HTR-8/SVneo (cell line): ENCODE measurements around the gene CDC23.
"Not testable (repeated sequence)": the region's sequence is repeated elsewhere in the genome, so short reads cannot be mapped to it uniquely, and the experiment has no call there.

Experiments
- DNase-seq: peaks from one replicate; pipeline ENCODE4 v3.0.0; 2011; ENCODE audit warnings: low spot score, mixed read lengths; ENCODE audit not compliant: insufficient read length
- FAIRE-seq: peaks from 2 replicates; lab custom pipeline; 2011; peaks lifted over from hg19 to GRCh38; lab: Jason Lieb, UNC

The CDC23 gene

DNA sequence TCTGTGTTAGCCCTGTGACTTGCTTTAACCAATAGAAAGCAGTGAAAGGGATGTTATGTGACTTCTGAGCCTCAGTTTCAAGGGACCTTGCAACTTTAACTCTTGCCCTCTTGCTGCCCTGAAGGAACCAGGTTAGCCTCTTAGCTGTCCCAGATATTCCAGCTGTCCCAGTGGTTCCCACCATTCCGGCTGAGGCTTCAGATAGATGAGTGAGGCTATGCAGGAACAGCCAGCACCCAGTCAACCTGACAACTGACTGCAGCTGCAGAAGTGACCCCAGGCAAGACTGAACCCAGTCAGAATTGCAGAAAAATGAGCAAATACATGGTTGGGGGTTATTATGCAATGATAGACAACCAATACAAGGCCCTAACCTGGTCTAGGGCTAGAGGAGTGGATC lies 10.4 kb upstream of the CDC23 start:
- FAIRE-seq (no peak), DNase-seq (no peak)

DNA sequence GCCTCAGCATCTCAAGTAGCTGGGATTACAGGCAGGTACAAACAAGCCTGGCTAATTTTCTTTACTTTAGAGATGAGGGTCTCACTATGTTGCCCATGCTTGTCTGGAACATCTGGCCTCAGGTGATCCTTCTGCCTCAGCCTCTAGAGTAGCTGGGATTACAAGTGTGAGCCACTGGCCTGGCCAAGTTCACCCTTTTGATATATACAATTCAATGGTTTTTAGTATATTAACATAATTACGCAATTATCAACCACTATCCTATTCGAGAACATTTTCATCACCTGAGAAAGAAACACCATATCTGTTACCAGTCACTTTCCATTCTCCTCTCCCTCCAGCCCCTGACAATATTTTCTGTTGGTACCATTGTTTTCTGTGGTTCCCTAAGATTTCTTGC lies 3.7 kb upstream of the CDC23 start:
- FAIRE-seq = no peak
- DNase-seq = no peak

DNA sequence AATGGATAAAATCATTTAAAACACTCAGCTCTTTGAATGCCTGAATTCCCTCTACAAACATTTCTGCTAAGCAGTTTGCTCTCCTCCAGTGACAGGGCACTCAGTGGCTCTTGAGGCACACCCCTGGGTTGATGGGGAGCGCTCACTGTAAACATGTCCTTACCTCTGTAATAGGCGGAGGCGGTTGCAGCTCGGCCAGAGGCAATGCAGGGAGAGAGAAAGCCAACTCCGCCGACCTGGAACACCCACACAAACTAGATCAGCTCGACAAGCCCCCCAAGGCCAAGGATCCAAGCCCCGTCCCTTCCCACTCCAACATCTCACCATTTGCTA lies 329 bp downstream of the CDC23 start:
- peak; percentile 14 for DNase-seq
- FAIRE-seq = no peak

DNA sequence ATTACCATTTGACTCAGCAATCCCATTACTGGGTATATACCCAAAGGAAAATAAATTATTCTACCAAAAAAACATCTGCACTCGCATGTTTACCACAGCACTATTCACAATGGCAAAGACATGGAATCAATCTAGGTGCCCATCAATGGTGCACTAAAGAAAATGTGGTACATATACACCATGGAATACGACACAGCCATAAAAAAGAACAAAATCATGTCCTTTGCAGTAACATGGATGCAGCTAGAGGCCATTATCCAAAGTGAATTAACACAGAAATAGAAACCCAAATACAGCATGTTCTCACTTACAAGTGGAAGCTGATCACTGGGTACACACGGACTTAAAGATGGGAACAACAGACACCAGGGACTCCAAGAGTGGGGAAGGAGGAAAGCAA lies 2.1 kb downstream of the CDC23 start:
- DNase-seq (no peak), FAIRE-seq (no peak)

DNA sequence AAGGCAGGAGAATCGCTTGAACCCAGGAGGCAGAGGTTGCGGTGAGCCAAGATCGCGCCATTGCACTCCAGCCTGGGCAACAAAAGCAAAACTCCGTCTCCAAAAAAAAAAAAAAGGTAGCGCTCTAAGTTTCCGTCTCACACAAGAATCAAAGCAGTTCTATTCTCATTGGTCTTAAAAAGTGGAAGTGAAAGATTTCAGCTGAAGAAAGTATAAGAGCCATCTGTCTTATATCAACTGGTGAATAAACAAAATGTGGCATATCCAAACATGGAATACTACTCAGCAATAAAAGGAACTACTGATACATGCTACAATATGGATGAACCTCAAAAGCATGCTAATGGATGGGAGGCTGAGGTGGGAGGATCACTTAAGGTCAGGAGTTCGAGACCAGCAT lies 19.3 kb downstream of the CDC23 start:
- not testable (repeated sequence) for FAIRE-seq, DNase-seq

DNA sequence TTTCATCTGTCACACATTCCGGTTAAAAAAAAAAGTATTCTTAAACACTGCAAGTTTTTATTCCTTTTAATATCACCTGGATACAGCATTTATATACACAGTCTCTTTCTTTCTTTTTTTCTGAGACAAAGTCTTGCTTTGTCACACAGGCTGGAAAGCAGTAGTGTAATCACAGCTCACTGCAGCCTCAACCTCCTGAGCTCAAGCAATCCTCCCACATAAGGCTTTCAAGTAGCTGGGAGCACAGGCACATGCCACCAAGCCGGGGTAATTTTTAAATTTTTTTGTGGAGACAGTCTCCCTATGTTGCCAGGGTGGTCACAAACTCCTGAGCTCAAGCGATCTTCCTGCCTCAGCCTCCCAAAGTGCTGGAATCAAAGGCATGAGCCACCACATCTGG lies 20.3 kb downstream of the CDC23 start:
- no peak for FAIRE-seq
- no peak for DNase-seq

DNA sequence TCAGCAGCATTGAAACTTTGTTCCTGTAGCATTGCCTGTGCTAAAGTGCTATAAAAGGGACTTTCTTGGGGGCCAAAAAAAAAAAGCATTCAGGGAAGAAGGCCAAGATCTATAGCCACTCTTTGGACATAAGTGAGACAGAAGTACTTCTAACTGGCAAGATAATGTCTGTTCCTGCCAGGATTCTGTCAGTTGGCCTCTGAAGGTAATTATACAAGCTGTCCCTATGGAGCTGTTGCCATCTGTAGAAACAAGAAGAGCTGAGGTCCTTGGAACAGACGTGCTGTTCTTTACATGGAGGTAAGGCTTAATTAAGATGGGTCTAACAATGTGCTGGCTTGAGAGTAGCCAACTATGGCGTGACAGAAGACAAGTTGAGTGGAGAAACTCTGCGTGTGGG lies 24.5 kb downstream of the CDC23 start:
- FAIRE-seq (no peak), DNase-seq (no peak)

DNA sequence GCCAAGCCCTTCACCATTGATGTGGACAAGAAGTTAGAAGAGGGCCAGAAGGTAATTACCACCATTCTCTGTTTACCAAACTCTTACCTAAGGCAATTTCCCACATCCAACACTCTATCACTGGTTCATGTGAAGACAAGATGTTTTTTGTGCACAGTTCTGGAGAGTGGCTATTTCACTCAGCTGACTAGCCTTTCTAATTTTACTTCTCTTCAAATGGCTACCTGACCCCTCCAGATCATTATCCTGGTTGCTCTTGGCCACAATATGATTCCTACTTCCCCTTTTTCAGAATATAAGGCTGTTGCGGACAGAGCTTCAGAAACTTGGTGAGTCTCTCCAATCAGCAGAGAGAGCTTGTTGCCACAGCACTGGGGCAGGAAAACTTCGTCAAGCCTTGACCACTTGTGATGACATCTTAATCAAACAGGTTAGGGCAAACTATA lies 27.1 kb downstream of the CDC23 start:
- DNase-seq = no peak

DNA sequence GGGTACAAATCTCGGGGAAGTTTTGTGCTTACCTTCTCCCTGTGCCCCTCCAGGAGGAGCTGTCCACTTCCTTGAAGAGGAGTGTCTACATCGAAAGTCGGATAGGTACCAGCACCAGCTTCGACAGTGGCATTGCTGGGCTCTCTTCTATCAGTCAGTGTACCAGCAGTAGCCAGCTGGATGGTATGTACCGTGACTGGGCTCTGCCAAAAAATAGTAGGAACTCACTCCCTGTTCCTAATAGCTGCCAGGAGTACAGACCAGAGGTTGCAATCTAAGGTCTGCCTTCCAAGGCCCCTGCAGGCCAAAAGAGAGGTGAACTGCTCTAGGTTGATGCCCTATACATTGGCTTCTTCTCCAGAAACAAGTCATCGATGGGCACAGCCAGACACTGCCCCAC lies 30.3 kb downstream of the CDC23 start:
- FAIRE-seq (no peak), DNase-seq (no peak)

More for the DNA sequence above, 27.1 kb downstream of the CDC23 start:
- FAIRE-seq = no peak

DNA sequence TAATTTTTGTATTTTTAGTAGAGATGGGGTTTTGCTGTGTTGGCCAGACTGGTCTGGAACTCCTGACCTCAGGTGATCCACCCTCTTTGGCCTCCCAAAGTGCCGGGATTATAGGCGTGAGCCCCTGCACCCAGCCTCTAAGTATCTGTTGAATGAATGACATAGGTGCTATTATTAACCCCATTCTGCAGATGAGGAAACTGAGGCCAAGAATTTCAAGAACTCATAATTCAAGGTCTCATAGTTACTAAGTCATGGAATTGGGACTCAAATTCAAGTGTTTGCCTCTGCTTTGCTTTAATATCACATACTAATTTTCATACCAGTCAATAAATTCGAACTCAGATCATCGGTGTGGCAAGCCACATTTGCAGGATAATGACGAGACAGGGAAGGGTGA lies 32.3 kb downstream of the CDC23 start:
- FAIRE-seq (no peak), DNase-seq (no peak)

DNA sequence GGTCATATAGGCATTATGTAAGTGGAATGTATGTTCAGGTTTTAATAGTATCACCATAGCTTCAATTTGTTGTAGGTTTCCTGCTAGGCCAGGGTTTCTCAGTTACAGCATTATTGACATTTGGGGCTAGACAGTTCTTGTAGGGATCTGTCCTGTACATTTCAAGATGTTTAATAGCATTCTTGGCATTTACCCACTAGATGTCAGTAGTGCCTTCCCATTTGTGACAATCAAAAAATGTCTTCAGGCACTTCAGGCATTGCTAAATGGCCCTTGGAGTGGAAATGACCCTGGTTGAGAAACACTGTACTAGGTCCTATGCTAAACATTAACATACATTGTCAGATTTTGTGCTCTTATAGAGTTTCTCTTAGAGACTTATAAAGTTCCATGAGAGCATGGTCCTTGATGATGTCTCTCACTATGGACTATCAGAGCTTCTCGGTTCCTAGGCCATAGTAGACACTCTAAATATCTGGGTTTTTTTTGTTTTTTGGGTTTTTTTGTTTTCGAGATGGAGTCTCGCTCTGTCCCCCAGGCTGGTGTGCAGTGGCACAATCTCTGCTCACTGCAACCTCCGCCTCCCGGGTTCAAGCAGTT lies 32.8 kb downstream of the CDC23 start:
- DNase-seq (peak; percentile 56), FAIRE-seq (no peak)

DNA sequence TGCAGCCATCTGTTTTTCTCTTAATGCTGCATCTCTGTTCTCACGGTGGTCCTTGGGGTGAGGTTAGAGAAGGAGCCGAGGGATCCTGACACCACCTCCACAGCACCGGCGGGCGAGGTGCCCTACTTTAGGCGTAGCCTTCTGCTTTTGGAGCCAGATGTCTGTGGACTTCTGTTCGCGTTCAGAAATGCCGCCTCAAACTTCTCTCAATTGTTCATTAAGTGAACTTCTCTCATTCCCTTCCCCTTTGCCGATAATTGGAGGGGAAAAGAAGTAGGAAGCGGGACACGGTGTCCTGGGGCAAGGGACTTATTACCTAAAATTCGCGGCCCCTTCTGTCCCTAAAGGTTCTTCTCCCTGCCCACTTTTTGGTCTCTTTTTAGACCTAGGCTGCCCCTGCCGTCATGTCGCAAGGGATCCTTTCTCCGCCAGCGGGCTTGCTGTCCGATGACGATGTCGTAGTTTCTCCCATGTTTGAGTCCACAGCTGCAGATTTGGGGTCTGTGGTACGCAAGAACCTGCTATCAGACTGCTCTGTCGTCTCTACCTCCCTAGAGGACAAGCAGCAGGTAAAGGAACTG lies 33.8 kb downstream of the CDC23 start:
- DNase-seq (no peak), FAIRE-seq (no peak)

DNA sequence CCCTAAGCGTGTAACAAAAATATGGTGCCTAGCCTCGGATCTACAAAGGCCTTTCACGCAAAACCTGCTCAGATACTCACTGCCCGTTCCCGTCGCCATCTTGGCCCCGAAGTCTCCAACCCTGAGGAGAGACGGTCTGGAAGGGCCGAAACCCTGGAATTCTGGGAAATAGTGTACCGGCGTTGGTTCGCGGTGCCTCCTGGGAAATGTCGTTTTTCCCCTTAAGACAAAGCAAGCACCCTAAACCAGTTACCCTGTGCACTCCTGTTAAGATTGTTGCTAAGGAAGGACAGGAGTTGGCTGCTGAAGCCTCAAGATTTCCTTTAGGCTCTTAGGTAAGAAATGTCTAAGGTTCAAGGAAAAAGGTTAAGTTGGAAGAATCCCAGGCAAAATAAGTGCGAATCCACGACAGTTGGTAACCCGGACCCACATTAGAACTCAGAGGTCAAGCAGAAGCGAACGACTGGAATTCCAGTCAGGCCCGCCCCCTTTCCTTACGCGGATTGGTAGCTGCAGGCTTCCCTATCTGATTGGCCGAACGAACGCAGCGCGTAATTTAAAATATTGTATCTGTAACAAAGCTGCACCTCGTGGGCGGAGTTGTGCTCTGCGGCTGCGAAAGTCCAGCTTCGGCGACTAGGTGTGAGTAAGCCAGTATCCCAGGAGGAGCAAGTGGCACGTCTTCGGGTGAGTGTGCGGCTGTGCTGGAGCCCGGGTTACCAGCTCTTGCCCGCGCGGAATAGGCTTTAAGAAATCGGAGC lies 34.4 kb downstream of the CDC23 start, which contains the start of the genes BRD8 and KIF20A:
Gene BRD8 (minus strand): TSS at position 115 of the 761 bp plus-strand sequence. CDS start 16 bp downstream, at position 99.
Gene KIF20A (plus strand): TSS at position 597 of the 761 bp plus-strand sequence. CDS start 569 bp downstream, outside the sequence.
- peak; percentile 77 for FAIRE-seq

DNA sequence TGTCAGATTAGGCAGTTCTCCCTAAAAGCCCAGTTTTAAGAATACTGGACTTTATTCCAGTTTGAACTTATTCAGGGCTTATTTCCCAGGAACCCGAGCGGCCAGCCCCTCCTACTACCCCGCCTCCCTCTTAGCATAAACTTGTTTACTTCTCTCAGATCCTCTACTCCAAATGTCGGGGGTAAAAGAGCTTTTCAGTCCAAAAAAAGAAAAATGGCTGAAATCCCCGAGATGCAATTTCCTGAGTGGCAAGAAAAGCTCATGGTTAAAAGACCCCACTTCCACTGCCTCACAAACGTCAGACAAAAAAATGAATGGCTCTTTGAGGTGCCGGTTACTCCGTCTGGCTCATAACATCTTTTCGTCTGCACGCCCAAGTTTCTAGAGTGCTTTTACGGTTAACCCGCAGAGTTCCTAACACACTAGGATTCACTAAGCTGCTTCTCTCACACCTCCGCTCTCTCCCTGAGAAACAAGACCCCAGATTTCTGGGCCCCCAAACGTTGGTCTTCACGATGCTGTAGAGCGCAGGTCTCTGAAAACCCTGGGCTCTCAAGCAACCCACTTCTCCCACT lies 35.1 kb downstream of the CDC23 start:
- DNase-seq = peak; percentile 30
- FAIRE-seq = no peak

More for the DNA sequence above, 34.4 kb downstream of the CDC23 start, which contains the start of the genes BRD8 and KIF20A:
- DNase-seq = peak; percentile 90

DNA sequence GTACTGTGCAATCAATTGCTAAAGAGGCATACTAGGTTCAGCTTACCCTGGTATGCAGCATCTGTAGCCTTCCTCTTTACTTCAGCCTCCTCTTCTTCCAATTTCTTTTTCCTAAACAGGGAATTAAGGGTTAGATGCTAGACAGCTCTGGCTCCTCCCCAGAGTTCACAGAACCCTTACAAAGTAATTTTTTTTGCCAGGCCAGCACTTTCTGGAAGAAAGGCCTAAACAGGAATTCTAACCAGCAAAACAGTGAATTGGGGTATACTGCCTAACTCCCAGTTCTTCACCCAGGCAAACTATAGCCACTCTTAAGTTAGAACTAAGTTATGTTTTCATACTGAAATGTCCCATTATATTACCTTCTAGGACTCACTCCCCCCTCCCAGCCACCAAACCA lies 42.8 kb downstream of the CDC23 start:
- FAIRE-seq (no peak), DNase-seq (no peak)

DNA sequence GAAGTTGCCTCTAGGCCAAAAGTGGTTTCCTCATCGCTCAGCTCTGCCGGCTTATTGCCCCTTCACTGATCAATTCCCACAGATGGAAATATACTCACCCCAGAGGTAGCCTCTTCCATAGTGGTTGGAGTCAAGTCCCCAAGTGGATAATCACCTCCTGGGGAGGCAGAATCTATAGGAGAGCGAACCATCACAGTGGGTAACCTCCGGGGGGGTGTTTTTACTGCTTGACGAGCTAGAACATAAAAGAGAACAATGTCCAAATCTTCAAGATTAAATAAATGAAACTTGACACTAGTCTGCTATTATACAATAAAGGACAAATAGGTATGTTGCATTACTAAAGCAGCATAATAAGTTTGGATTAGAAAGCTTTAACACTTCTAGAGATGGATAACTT lies 44.0 kb downstream of the CDC23 start:
- FAIRE-seq = no peak
- no peak for DNase-seq

DNA sequence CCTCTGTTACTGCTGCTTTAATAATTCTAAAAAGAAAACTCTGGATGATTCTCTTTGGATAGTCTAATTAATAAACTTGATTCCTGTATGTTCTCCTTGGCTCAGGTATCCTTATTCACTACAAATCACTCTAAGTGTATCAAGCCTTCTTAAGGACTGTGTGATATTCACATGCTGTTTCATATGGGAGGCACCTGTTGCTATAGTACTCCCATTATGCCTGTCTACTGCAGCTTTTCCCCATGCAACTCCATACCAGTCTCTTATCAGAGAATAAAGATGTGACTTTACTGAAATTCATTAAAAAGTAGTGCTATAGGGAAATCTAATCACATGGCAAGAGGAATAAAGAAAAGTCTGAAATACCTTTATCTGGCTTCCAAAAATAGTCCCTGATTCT lies 49.4 kb downstream of the CDC23 start:
- FAIRE-seq (no peak), DNase-seq (no peak)

DNA sequence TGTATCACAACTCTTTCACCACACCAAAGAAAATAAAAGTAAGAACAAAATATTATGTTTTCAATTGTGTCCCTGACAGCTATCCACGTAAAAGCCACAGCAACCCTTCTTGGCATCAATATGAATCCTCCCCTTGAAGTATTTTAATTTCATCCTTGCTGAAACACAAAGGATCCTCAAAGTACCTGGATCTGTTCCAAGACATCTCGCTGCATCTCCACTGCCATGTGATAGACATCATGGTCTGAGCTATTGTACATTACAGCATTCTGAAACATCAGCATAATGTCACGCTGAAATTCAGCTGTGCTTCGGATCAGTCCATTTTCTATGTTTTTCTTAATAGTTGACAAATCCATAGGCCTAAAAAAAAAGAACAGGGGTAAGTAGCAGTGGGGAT lies 52.4 kb downstream of the CDC23 start:
- FAIRE-seq = no peak
- DNase-seq = no peak

DNA sequence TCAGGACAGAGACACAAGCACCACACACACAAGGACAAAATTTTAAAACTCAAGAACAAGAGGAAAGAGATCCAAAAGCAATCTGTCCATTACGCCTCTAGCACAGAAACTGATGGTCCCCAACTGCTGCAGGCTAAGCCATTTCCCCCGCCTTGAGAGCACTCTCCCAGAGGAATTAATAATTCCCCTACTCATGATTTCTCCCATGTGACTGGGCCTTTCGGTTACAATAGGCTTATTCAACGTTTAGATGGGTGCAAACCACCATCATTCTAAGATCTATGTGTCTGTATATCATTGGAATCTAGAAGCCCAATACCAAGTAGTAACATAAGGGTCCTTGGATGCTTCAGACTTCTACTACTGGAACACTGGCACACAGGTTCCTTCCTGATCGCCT lies 53.5 kb downstream of the CDC23 start:
- no peak for DNase-seq
- FAIRE-seq = no peak

DNA sequence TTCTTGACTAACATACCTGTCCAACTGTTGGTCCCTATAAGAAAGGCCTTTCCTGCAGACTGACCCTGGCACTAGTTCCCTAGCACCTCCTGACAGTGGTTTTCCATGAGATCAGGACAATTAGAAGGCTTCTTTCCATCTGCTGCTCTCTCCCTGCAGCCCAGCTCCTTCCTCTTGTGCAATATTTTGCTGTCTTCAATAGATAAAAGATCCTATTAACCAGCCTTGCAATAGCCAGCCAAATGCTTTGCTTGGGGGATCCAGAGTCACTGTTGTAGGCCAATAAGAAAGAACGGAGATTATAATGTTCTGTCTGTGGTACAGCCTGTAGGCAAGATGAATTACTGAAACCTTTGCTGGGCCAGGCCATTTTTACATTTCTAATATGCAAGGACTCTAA lies 55.5 kb downstream of the CDC23 start:
- DNase-seq = no peak
- FAIRE-seq = no peak

DNA sequence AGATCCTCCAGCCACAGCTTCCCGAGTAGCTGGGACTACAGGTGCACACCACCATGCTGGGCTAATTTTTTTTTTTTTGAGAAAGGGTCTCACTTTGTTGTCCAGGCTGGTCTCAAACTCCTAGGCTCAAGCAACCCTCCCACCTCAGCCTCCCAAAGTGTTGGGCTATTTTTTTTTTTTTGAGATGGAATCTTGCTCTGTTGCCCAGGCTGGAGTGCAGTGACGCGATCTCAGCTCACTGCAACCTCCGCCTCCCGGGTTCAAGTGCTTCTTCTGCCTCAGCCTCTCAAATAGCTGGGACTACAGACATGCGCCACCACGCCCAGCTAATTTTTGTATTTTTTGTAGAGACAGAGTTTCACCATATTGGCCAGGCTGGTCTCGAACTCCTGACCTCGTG lies 57.1 kb downstream of the CDC23 start:
- not testable (repeated sequence) for DNase-seq, FAIRE-seq
